ENCODE measurements around the gene CDH5.

CDH5 gene

DNA sequence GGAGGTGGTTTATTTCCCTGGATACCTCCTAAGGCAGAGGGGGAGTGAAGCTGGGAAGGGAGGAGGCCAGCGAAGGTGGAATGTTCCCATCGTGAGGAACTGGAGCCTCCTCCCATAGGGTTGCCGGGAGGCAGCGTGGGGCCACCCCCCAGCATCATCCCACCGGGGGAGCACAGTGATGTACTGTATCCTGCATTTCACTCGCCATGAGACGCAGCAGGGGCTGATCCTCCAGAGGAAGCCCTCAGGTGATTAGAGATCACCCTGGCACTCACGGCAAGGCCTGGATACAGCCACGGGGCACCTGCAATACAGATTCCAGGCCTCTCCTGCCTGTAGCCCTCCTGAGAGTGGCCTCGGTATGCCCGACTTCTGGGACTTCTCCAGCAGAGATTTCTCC, 35.1 kb downstream of the CDH5 start:
- DNase-seq (ENCODE audit: low read depth) = no peak
- H3K4me3 ChIP-seq (ENCODE audit: low read length) = no peak overlapping the region
- TF ChIP-seq, protein P1, sequence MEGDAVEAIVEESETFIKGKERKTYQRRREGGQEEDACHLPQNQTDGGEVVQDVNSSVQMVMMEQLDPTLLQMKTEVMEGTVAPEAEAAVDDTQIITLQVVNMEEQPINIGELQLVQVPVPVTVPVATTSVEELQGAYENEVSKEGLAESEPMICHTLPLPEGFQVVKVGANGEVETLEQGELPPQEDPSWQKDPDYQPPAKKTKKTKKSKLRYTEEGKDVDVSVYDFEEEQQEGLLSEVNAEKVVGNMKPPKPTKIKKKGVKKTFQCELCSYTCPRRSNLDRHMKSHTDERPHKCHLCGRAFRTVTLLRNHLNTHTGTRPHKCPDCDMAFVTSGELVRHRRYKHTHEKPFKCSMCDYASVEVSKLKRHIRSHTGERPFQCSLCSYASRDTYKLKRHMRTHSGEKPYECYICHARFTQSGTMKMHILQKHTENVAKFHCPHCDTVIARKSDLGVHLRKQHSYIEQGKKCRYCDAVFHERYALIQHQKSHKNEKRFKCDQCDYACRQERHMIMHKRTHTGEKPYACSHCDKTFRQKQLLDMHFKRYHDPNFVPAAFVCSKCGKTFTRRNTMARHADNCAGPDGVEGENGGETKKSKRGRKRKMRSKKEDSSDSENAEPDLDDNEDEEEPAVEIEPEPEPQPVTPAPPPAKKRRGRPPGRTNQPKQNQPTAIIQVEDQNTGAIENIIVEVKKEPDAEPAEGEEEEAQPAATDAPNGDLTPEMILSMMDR (IDR thresholded peaks at IDR 0.05; ENCODE audit: insufficient read depth, low read depth, low read length, missing control alignments) = no peak

- DNase-seq (ENCODE audit: low read depth) = no peak
- TF ChIP-seq, protein P1 (IDR thresholded peaks at IDR 0.05; ENCODE audit: insufficient read depth, low read depth, low read length, missing control alignments) = no peak
- no peak overlapping the region for H3K4me3 ChIP-seq (ENCODE audit: low read length)
Observed at GRCh38 chr16:66402166-66402565, 35.7 kb downstream of the CDH5 start.

- H3K4me3 ChIP-seq (ENCODE audit: low read length) = no peak overlapping the region
- DNase-seq (ENCODE audit: low read depth) = no peak
- TF ChIP-seq, protein P1 (IDR thresholded peaks at IDR 0.05; ENCODE audit: insufficient read depth, low read depth, low read length, missing control alignments) = no peak
Observed at GRCh38 chr16:66402591-66403230, 36.2 kb downstream of the CDH5 start.

DNA sequence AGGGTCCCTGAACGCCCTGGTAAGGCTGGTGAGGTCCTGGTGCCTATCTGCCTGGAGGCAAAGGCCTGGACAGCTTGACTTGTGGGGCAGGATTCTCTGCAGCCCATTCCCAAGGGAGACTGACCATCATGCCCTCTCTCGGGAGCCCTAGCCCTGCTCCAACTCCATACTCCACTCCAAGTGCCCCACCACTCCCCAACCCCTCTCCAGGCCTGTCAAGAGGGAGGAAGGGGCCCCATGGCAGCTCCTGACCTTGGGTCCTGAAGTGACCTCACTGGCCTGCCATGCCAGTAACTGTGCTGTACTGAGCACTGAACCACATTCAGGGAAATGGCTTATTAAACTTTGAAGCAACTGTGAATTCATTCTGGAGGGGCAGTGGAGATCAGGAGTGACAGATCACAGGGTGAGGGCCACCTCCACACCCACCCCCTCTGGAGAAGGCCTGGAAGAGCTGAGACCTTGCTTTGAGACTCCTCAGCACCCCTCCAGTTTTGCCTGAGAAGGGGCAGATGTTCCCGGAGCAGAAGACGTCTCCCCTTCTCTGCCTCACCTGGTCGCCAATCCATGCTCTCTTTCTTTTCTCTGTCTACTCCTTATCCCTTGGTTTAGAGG, 37.1 kb downstream of the CDH5 start:
- H3K4me3 ChIP-seq (ENCODE audit: low read length) = no peak overlapping the region
- TF ChIP-seq, protein P1 (IDR thresholded peaks at IDR 0.05; ENCODE audit: insufficient read depth, low read depth, low read length, missing control alignments) = no peak
- DNase-seq (ENCODE audit: low read depth) = no peak

DNA sequence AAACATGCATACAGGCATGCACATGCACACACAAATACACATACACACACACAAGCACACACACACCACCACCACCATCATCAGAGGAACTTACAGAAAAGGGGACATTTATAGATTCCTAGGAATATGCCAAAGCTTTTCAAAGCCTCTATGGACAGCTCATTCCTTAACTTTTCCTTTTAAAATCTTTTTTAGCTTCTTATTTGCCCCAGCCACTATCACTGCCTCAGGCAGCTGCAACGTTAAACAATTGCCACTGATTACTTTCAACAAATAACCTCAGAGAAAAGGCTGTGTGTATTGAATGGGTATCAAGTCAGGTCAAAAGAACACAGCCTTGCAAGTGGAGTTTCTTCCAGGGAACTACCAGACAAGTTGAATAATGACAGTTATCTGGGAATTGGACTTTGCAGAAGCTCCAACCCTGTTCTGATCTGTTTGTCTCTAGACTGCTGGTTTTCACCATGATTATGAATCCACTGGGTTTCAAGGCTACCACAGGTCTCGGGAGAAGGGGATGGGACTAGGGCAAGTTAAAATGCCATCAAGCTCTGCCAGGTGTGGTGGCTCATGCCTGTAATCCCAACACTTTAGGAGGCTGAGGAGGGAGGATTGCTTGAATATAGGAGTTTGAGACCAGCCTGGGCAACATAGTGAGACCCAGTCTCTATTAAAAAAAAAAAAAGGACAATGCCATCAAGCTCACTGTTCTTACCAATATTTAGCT, 38.7 kb downstream of the CDH5 start:
- H3K4me3 ChIP-seq (ENCODE audit: low read length) = no peak overlapping the region
- DNase-seq (ENCODE audit: low read depth) = no peak
- TF ChIP-seq, protein P1 (IDR thresholded peaks at IDR 0.05; ENCODE audit: insufficient read depth, low read depth, low read length, missing control alignments) = no peak

DNA sequence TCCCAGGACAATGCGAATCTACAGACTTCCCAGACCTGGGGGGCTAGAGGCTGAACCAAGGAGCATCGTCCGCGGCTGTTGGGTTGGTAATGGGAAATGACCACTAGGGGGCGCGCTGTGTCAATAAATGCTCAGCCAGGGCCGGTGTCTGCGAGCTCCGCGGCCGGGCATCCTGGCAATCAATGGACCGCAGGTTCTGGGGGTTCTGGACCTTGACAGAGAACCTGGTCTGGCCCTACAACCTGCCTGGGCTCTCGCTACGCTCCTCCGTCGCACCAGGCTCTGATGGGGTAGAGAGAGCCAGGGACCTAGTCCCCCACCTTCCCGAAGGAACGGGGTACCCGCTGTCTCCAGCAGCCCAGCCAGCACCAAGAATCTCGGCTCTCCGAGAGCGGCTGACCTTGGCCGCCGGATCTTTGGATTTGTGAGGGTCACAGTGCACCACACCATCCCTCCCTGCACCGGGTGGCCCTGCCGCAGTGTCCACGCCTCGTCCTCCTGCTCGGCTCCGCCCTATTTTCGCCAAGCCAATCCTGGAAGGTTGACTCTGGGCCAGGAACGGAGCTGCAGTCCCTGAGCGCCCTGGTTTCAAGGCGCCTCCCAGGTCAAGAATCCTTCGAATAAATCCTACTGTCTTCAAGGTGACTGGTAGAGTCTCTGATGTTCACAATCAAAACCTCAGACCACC, 40.2 kb downstream of the CDH5 start:
- DNase-seq (ENCODE audit: low read depth) = peak; percentile 71
- peak overlapping the region; percentile 60 for H3K4me3 ChIP-seq (ENCODE audit: low read length)
- TF ChIP-seq, protein P1 (IDR thresholded peaks at IDR 0.05; ENCODE audit: insufficient read depth, low read depth, low read length, missing control alignments) = peak; percentile 74

Measured in epithelial cell of esophagus (primary cell).